ENCODE results near the gene PPT2.

PPT2 gene

DNA sequence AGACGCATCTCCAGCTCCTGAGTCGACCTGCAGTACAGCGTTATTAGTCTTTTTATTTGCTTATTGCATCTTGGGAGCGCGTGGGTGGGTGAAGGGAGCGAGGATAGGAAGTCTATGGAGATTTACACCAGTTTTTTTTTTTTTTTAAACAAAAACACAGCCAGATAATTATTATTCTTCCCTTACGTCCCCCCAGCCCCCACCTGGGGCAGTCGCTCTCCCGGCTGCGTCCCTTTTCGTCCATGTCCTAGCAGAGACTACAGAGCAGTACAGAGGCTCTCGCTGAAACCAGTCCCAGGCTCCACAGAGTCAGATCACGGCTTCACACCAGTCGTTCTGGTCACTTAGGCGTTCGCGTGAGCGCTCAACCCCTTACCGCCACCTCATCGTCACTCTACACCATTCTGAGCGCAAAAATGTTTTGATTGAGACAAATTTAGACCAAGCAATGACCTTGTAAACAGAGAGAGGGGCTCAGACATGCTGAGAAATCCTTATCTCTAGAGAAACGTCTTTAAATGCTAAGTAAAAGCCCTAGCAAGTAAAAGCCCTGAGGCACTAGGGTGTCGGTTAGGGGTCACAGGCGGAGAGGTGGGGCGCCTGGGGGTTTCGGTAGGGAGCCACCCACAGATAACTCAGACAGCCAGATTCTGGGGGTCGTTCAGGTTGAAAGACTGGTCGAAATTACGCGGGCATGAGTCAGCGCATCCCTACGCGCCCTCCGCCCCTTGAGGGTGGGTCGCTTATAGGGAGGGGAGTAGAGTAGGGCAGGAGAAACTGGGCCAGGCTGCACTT, 975 bp upstream of the PPT2 start:
- no peak for DNase-seq

- DNase-seq = peak; percentile 63
Measured at GRCh38 chr6:32154514-32155161, 697 bp downstream of the PPT2 start.

DNA sequence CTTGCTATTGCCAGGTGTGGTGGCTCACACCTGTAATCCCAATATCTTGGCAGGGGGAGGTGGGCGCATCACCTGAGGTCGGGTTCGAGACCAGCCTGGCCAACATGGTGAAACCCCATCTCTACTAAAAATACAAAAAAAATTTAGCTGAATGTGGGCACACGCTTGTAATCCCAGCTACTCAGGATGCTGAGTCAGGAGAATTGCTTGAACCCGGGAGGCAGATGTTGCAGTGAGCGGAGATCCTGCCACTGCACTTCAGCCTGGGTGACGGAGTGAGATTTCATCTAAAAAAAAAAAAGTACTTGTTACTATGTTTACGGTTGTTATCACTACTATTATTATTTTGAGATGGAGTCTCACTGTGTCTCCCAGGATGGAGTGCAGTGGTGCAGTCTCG, 3.0 kb downstream of the PPT2 start:
- DNase-seq = no peak

DNA sequence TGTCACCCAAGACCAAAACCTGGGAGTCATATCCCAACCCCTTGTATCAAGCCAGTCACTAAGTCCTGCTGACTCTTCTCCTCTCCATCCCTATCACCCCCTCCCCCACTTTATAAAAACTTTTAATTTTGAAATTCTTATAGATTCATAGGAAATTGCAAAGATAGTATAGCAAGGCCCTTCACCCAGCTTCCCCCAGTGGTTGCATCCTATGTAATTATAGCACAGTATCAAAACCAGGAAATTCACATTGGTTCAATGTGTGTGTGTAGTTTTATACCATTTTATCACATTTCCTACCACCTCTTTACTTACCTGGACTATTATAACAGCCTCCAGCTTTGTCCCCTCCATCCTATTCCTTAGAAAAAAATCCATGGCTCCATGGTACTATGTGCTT, 4.1 kb downstream of the PPT2 start:
- no peak for DNase-seq

DNA sequence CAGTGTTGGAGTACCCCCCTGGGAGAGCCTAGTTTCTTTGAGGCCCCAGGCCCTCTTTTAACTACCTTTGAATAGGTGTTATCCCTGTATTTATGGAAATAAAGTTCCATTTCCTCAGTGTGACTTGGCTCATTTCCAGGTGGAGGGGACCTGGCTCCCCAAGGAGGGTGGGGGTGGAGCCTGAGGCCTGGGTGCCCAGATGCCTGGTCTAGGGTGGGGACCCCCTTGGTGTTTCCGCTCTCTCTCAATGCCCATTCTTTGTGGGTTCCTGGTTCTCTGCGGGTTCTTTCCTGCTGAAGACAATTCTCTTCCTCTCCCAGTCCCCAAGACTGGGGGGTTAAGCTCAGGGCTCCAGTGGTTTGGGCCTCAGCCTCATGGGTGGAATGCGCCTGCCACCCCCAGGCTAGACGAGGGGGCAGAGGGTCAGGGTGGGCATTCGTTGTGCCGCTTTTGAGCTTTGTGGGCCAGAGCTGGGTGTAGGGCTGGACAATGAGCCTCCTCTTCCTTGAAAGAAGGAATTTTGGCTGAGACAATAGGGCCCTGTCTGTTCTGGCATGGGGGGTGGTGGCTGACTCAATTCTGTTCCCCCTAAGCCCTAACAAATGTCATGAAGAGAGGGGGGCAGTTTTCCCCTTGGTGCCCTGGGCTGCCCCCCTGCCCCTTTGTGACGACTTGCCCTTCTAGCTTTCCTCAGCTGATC, 9.8 kb downstream of the PPT2 start:
- DNase-seq = no peak

DNA sequence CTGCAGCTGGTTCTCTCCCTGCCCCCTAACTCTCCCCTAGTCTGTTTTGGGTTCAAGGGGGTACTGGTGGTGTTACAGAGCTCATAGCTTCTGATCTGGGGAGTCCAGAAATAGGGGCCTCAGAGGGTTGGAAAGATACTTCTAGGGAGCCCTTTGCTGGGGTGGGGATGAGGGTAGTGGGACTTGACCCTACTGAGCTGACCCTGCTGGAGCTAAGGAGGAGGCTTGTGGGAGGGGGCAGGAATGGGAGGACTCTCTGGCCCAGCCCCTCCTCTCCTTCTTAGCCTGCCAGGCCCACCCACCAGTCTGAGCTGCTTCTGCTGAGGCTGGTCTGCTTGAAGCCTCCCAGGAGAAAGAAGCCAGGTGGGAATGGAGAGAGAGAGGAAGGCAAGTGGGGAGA, 10.4 kb downstream of the PPT2 start, which contains the start of gene EGFL8:
Gene EGFL8, plus strand, starts transcription at position 301 of the 400 bp plus-strand sequence. CDS start 1,571 bp downstream, outside the sequence.
- no peak for DNase-seq

DNA sequence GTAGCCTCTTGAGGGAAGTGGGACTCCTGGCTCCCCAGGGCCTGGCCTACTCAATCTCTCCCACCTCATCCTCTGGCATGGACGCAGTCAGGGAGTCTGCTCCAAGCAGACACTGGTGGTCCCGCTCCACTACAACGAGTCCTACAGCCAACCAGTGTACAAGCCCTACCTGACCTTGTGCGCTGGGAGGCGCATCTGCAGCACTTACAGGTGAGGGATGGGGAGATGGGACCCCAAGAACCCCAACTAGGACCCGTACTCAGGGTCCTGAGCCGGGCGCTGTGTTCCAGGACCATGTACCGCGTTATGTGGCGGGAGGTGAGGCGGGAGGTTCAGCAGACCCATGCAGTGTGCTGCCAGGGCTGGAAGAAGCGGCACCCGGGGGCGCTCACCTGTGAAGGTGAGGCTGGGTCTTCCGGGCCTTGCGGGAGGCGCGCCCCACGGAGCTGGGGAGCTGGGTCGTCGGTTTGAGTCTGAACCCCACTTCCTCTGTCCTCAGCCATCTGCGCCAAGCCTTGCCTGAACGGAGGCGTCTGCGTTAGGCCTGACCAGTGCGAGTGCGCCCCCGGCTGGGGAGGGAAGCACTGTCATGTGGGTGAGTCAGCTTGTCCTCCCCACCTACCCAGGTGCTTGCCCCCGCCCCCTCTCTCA, 12.6 kb downstream of the PPT2 start:
- DNase-seq = no peak

- DNase-seq = no peak
Measured at GRCh38 chr6:32167154-32167760, 13.3 kb downstream of the PPT2 start.

GRCh38 chr6:32167761-32168262, 13.9 kb downstream of the PPT2 start:
- no peak for DNase-seq

DNA sequence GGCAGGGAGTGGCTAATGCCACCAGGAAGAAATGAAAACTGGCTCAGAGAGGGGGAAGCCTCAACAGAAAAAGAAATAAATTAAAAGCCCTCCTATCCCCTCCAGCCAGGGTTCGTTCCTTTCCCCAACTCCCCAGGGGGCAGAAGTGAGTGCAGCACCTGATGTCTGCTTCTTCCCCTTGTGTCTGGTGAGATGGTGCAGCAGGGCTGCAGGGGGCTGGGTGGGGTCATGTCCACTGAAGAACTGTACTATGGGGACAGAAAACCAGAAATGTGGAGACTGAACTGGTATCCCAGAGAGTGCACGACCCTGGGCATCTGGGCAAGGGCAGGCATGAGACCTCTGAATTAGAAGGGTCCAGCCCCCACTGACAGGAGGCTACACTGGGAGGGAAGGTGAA, 14.4 kb downstream of the PPT2 start:
- no peak for DNase-seq

- DNase-seq = no peak
Measured at GRCh38 chr6:32168807-32169591, 15.1 kb downstream of the PPT2 start.

- no peak for DNase-seq
Measured at GRCh38 chr6:32170294-32170693, 16.4 kb downstream of the PPT2 start.

GRCh38 chr6:32171234-32171633, 17.3 kb downstream of the PPT2 start:
- DNase-seq = no peak

DNA sequence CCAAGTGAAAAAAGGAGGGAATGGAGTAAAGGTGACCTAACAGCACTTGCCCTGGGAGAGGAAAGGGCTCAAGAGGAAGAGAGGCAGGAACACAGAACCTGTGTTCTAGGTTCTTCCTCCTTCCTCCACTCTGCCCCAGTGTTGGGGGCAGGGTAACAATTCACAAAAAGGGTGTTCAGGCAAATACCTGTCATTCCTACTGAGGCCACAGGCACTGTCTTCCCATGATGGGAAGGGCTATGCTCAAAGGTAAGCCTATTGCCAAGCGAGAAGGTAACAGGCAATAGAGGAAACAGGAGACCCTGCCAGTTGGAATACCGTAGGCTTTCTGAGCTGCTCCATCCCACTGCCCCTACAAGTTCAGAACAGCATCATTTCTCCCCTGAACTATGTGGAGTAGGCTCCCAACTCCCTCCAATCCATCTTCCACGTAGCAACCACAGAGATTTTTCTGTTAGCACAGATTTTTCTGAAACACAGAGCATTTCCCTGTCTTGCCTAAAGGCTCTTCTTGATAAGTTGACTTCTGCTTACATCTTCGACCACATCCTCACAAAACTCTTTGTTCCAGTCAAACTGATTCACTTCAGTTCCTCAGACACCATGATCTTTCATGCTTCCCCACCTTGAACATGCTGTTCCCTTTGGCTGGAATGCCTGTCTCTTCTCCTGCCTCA, 19.2 kb downstream of the PPT2 start:
- DNase-seq = no peak

GRCh38 chr6:32174416-32174815, 20.5 kb downstream of the PPT2 start:
- no peak for DNase-seq

DNA sequence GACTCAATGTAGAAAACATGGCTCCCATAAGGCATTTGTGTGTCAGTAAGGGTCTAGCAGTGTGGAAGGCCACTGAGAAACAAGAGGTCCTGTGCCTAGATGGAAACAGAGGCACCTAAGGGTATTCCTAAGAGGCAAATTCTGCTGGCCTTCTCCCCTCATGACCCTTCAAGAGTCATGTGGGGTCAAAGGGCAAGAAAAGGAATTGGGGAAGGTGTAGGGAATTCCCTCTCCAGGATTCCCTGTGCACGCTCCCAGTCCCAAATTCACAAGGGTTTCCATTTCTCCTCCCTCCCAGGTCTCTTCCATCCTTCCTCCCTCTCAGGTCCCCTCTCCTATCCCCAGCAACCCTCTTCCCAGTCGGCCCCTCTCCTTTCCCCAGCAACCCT, 21.4 kb downstream of the PPT2 start:
- DNase-seq = no peak

- DNase-seq = peak; percentile 93
Measured at GRCh38 chr6:32175711-32176475, 22.0 kb downstream of the PPT2 start, which contains the start of gene AGPAT1. Gene AGPAT1, minus strand, starts transcription at chr6:32176084. Its CDS starts 4,588 bp downstream, at chr6:32171496.

DNA sequence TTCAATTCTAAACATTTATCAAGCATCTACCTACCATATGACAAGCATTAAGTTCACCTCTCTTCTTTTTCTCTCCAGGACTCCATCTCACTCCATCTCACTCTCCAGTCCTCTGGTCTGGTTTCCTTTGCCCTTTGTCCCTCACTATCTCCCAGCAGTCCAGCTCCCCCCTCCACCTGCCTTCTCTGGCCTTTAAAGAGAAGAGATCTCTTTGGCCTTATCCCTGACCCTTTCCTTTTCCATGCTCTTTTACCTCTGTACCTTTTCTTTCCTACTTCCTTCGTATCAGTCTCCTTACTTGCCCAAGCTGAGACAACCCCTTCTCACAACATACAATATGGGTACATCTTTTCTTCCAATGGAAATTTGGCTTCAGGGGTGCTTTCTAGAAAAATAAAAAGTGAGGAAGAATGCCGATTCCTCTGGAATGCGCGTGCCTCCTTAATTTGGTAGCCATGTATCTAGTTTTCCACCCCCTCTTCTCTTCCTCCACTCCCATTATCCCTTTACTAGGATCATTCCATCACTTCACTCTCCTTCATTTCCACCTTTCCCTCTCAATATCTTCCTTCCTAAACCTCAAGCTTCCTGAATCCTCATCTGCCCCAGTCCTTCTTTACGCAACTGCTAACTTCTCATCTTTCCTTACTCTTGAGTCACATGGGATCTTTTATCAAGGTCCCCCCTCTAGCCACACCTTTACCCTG, 22.7 kb downstream of the PPT2 start:
- no peak for DNase-seq

DNA sequence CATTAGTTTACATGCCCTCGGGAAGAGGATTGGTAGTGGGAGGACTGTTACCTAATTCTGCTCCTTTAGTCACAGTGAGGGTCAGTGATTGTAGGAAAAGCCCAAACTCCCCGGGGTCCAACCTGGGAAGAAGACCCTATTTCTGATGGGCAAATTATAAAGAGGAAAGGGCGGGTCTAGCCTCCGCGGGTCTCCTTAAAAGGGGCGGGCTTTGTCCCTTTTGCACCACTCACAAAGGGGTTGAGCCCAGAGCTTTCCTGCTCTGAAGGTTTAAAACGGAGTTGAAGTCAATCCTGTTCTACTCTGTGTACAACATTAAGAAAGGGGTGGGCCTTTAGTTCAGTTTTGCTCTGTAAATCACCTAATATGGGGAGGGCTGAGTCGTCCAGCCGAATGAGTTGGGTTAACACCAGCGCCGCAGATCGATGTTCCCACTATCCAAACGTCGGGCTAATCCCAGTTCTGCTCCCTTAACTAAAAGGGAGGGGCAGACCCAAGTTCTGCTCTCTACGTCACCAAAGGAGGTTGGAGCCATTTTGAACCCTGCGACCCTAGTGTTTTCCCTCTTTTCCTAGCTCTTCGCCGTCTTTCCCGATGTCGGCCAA, 23.3 kb downstream of the PPT2 start:
- no peak for DNase-seq
